GM18499 (cell line): ENCODE data around the gene PIN1.
"Not testable (repeated sequence)": the region's sequence is repeated elsewhere in the genome, so short reads cannot be mapped to it uniquely, and the experiment has no call there.

ENCODE experiments used
- ATAC-seq: cut with Tn5 transposase; IDR thresholded peaks from one replicate; pipeline ENCODE4 v1.9.1; 2021; ENCODE audit warnings: moderate number of reproducible peaks; ENCODE audit not compliant: insufficient read depth, unreplicated experiment

PIN1 gene

GRCh38 chr19:9818175-9818733 lies 16.9 kb upstream of the PIN1 start:
- no peak for ATAC-seq

GRCh38 chr19:9818734-9819595 lies 16.2 kb upstream of the PIN1 start, which contains the start of gene FBXL12:
FBXL12 (minus strand) TSS chr19:9819079; CDS start chr19:9818813, 266 bp downstream.
- peak; percentile 56 for ATAC-seq

GRCh38 chr19:9819596-9819909 lies 15.6 kb upstream of the PIN1 start:
- ATAC-seq: no peak

DNA sequence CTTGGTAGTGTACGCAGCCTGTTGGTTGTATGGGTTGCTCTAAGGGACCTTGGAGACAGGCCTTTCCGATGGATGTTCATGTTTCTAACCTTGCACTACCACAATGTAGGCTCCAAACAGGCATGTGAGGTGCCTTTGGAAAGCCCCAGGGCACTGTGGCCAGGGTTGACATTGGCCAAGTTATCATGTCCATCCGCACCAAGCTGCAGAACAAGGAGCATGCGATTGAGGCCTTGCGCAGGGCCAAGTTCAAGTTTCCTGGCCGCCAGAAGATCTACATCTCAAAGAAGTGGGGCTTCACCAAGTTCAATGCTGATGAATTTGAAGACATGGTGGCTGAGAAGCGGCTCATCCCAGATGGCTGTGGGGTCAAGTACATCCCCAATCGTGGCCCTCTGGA lies 15.1 kb upstream of the PIN1 start:
- not testable (repeated sequence) for ATAC-seq

GRCh38 chr19:9823816-9824215 lies 11.3 kb upstream of the PIN1 start:
- no peak for ATAC-seq

DNA sequence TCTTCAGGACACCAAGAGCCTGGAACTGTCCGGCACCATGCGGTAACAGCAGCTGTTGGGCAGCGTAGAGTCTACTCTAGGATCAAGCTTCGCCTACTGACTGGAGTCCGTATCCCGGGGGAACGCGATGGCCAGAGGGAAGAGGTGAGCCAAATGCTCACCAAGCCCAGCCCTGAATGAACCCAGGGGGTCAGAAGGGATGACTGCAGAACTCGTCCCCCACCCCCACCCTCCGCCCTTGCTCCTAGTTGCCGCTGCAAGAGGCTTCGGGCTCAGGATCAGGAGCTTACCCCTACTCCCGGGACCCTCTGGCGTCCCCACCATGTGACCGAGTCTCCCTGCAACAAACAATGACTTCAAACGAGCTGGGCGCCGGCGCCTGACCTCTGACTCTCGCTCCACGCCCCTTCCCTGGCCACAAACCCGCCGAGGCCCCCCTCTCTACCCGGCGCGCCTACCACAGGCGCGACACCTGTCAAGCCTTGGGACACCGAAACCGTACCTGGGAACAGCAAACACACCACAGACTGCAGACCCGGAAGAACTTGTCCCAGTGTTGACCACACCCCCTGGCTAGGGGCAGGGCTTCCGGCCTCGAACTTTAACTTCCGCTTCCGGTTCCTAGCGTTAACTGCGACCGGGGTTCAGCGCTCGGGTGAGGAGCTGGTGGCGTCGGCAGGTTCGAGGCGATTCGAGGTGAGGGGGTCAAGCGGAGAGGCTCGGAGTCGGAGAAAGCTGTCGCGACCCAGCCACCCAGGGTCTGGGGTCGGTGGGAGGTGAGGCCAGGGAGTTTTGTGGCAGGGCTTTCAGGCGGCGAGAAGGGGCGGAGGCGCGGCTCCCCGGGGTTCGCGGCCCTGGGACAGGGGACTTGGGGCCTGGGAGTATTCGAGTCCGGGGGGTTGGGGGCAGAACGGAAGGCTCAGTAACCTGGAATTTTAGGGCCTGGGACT lies 7.6 kb upstream of the PIN1 start, which contains the start of gene UBL5:
Gene UBL5 (plus strand): TSS at position 630 of the 950 bp plus-strand sequence. CDS start 420 bp downstream, outside the sequence.
- peak; percentile 74 for ATAC-seq

DNA sequence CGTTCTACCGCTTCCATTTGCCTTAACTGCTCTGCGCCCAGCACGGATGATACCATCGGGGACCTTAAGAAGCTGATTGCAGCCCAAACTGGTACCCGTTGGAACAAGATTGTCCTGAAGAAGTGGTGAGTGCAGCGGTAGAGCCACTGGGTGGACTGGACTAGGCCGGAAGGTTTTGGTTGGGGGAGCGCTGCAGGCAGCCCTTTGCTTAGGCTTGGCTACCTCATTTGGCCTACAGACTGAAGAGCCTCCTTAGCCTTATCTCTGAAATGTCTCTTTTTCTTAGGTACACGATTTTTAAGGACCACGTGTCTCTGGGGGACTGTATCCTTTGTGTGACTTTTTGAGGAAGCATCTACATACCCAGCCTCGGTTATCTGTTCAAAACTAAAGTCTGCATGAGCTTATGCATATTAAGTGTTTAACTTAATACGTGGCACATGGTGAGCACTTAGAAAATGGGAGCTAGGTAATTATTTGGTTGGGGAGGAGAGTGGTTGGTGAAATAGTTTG lies 6.5 kb upstream of the PIN1 start:
- no peak for ATAC-seq

DNA sequence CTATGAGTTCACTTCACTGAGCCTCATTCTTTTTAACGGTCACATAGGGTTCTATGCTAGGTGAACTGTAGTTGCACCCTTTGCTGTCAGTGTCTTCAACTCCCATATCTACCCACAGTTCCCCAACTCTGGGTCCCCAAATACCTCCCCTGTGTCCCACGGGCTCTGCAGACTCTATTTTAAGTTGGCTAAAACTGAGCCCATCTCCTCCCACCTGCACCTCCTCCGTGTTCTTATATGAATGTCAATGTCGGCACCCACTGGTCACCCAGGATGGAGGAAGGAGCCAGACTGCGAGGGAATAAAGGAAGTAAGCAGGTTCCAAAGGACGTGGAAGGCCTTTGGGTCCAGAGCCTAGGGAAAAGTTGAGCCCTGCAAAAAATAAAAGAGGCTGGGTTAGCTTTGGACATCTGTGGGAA lies 802 bp upstream of the PIN1 start:
- no peak for ATAC-seq

DNA sequence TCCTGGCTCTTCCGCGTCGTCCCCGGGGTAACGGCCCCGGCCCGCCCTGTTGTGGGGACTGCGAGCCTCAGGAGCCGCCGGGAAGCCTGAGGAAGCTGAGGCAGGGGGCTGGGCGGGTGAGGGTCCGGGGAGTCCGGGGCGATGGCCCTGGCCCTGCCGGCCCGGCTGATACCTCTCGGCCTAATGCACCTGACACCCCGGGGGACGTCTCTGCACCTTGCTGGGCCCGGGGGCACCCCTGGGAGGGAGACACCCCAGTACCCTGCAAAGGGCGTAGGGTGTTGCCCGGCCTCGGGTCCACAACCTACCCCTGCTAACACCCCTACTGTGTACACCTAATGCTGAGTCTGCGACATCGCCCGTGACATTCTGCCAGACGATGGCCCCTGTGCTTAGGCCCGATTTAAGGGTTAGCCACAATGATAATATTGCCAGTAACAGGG lies 410 bp downstream of the PIN1 start:
- ATAC-seq: no peak

DNA sequence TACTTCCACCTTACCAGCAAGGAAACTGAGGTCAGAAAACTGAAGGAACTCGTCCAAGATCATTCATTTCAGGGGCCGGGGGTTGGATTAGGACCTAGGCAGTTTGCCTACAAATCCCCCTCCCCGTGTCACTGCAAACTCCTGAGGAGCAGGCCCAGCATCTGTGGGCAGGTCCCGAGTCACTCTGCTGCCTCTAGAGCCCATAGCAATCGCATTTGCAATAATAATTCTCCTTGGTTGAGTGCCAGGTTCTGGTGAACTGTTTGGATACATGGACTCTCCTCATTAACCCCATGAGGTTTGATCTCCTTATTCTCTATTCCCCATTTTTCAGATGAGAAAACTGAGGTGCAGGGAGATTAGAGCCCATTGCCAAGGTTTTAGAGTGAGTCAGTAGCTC lies 903 bp downstream of the PIN1 start:
- no peak for ATAC-seq

GRCh38 chr19:9838324-9838723 lies 3.2 kb downstream of the PIN1 start:
- no peak for ATAC-seq

DNA sequence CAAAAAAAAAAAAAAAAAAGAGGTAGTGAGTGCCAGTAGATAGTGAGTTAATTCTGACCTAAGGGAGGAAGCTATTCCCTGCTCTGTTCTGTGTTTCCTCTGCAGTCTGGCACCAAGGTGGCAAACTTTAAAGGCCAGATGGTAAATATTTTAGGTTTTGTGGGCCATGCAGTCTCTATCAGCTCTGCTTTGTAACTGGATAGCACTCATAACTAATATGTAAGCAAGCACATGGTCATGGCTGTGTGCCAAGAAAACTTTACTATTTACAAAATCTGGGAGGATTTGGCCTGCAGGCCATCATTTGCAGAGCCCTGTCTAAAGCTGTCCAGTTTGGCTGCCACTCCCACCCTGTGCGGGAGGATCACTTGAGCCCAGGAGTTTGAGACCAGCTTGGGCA lies 4.3 kb downstream of the PIN1 start:
- no peak for ATAC-seq

DNA sequence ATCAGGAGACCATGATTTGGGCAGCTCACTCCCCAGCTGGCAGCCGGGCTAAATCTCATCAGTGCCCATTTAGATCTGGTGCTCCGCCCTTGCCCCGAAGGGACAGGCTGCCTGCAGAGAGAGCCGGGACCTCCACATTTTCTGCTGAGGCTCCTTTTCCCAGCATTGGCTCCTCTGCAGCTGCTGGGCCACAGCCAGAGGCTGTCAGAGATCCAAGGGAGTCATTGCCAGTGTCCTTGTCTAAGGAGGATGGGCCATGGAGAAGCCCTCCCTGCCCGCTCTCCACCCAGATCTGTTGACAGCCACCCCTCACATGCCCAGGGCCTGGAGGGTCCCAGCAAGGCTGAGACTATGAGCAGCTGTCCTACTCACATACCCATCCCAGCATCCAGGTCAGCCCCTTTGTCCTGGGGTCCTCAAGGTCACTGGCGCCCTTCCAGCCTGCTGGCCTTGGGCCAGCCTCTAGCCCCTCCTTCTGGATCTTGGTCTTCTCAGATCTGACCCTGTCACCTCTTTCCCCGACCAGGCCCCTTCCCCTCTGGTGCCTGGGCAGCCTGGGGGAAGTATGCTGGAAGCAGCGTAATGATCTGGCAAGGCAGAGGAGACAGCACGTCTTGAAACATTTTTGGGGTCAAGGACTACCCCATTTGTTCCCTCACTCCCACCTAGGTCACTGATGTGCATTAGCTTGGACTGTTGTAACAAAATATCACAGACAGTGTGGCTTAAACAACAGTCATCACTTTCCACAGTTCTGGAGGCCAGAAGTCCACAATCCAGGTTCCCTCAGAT lies 7.9 kb downstream of the PIN1 start:
- ATAC-seq: no peak

DNA sequence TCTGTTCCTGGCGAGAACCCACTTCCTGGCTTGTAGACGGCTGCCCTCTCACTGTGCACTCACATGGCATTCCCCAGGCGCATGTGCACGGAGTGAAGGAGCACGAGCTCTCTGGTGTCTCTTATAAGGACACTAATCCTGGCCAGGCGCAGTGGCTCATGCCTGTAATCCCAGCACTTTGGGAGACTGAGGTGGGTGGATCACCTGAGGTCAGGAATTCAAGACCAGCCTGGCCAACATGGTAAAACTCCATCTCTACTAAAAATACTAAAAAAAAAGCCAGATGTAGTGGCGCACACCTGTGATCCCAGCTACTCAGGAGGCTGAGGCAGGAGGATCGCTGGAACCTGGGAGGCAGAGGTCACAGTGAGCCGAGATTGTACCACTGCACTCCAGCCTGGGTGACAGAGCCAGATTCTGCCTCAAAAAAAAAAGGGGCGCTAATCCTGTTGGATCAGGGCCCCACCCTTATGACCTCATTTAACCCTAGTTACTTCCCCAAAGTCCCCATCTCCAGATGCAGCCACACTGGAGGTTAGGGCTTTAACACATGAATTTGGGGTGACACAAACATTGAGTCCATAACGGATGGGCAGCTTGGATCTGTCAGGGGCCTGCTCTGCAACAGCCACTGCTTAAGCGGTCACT lies 8.6 kb downstream of the PIN1 start:
- not testable (repeated sequence) for ATAC-seq

DNA sequence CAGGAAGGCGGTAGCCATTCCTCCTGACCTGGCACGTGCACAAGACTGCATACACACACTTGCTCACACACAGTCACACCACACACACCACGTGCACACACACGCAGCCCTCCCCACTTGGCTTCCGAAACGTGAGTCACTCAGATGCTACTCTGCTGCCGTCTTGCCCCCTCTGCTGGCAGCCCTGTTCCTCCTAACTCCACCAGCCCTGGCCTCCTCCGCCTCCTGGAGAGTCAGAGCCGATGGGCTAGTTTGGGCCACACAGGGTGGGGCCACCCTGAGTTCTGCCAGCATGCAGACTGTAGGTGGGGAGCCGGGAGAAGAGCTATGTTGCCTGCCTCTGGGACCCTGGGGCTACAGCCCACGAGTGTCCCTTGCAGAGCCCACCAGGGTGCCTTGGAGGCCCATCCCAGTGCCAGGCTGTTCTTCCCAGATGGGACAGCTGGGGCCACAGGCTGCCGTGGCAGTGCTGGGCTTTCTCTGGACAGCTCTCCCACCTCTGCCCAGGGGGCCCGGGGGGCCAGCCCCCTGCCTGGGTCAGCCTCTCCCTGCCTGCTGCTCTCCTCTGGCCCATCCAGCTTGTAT lies 12.1 kb downstream of the PIN1 start:
- ATAC-seq: no peak

DNA sequence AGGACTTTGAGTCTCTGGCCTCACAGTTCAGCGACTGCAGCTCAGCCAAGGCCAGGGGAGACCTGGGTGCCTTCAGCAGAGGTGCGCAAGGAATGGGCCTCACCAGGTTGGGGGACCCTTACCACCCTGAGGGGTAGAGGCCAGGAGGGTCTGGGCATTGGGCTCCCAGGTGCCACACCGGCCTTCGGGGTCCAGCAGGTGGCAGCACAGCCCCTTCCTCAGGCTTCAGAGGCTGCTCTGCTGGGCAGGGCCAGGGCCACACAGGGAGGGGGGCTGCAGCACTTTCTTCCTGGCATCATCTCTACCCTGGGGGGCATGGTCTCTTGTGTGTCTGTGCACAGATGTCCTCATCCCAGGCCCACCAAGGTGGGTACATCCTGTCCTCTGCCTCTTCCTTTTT lies 12.9 kb downstream of the PIN1 start:
- no peak for ATAC-seq

GRCh38 chr19:9848762-9849161 lies 13.6 kb downstream of the PIN1 start:
- no peak for ATAC-seq

DNA sequence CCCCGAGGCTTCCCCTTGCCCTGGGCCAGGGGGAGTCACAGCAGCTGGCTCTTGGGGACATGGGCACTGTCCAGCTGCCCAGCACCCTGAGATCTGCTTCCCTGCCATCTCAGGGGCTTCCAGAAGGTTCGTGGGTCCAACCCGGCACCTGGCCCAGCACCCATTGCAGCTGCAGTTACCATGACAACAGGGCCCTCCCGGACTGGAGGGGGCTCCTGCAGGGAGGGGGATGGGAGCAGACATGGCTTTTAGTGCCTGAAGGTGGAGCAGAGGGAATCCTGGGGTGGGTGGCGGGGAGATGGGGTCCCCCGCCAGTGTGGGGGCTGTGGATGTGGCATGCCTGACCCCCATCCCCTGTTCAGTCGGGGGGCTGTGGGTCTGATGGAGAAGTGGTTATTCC lies 14.7 kb downstream of the PIN1 start:
- ATAC-seq: no peak
